CD4-positive, alpha-beta T cell treated with Interleukin-4 for 4 hours (primary cell): ENCODE measurements around the gene RALB.
"Not testable (repeated sequence)": the region's sequence is repeated elsewhere in the genome, so short reads cannot be mapped to it uniquely, and the experiment has no call there.

Experiments used
- DNase-seq: peaks from one replicate; pipeline ENCODE4 v3.0.0-alpha.2; 2020

The RALB gene

GRCh38 chr2:120298173-120298835 lies 45.7 kb downstream of the RALB start:
- no peak for DNase-seq

DNA sequence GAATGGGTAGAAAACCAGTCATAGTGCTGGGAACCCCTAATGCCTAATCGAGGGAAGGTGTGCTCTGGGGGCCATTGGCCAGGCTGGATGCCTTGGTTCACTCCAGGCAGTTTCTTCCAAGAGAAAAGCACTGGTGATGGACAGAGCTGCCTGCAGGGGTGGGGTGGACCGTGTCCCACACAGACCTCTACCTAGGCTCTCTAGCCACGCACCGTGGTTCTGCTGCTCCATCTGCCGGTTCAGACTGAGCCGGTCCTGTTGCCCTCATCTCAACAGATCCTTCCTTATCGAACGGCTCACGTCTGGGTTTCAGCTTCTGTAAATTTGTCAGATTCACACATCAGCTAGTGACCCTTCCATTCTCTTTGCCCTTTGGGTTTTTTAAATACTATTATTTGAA lies 46.4 kb downstream of the RALB start:
- DNase-seq: no peak

GRCh38 chr2:120299561-120299960 lies 46.9 kb downstream of the RALB start:
- no peak for DNase-seq

DNA sequence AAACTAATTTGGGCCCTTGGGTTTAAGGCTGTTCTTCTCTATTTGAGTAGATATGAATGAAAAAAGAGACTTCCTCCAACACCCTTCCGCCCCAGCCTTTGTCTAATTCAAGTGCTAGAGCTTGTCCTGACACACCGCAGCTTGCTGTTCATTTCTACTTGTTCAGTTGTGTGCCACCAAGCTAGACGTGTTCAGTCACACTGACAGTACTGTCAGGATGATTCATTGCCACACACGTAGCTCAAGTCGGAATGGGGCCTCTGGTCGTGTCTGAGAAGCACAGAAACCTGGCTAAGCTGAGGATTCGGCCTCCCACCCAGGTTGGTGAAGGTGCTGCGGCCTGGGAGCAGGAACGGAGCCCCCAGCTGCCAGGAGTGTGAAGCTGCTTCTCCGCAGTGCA lies 47.7 kb downstream of the RALB start:
- DNase-seq: no peak

- DNase-seq: no peak
These were observed 48.6 kb downstream of the RALB start for GRCh38 chr2:120301284-120301683.

GRCh38 chr2:120302301-120302700 lies 49.6 kb downstream of the RALB start:
- no peak for DNase-seq

DNA sequence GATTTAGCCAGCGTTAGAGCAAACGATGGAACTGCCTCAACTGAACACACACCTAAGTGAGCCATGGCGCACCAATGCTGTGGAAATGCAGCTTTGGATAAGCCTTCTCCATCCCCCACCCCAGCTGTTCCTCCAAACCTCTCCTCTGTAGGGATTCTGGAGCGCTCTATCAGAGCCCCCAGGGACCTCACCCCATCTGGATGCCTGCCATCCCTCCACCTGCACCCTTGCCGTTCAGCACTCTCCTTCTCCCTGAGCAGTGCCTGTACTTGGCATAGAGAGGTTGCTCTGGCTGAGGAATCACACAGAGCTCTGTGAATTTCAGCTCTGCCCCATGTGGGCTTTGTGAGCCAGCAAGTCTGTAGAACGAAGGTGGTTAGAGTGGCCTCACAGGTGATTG lies 50.5 kb downstream of the RALB start:
- no peak for DNase-seq

GRCh38 chr2:120305296-120305695 lies 52.6 kb downstream of the RALB start:
- no peak for DNase-seq

DNA sequence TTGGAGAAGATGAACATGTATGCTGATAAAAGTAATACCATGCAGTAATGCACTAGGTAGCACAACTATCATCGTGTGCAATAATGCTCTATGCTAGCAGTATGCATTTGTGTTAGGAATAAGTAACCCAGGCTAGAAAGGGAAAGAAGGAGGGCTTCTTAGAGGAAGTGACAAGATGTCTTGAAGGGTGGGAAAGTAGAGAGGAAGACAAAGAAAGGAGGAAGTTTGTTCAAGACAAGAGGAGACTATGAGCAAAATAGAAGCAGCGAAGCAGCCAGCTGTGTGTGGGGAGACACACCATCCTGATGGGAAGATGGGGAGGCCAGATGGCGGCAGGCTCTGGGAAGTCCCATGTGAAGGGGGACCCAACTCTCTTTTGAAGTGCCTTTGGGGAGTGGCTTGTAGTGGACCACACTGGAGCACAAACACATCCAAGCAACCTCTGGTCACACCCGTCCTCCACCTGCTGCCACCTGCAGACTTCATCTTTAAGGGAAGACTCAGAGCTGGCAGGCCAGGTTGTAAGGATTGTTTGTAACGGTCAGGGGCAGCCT lies 53.4 kb downstream of the RALB start:
- no peak for DNase-seq

DNA sequence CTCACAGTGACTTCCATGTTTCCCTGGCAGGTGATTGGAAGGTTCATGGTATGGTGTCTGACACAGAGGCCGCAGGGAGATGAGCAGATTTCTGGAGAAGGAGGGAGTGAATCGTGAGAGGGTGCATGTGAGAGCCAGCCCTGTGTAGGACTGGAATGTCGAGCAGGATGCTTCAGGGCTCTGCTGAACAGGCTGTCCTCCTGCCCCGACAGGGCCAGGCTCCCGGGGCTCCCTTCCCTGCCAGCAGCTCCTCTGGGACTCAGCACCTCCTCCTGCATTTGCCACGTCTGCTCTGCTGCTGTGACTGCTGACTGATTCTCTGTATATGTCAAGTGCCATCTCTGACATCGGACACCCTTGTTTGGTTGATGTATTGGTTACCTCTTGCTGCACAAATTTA lies 54.8 kb downstream of the RALB start:
- no peak for DNase-seq

DNA sequence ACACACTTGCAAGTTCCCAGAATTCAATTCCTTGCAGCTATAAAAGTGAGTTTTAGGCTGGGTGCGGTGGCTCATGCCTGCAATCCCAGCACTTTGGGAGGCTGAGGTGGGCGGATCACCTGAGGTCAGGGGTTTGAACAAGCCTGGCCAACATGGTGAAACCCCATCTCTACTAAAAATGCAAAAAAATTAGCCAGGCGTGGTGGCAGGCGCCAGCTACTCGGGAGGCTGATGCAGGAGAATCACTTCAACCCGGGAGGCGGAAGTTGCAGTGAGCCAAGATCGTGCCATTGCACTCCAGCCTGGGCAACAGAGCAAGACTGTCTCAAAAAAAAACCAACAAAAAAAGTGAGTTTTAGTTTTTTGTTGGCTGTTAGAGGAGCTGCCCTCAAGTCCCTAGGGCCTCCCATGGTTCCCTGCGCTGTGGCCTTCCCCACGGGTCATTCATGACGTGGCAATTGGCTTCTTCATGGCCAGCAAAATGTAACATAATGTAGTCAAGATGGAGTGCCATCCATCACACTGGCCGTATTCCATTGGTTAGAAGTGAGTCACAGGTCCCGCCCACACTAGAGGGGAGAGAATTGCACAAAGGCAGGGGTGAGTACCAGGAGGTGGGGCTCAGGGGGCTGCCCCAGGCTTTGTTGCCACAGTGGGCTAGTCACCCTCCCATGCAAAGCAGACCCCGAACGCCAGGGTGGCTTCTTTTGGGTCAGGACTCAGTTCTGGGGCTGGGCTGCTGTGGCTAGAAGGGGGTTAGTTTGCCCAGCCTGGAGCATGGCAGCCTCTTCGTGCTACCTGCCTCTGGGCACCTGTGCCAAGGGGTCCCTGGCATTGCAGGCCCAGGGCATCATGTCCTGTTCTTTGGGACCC lies 55.6 kb downstream of the RALB start:
- DNase-seq: no peak

- DNase-seq: no peak
These were observed 57.5 kb downstream of the RALB start for GRCh38 chr2:120310136-120310535.

DNA sequence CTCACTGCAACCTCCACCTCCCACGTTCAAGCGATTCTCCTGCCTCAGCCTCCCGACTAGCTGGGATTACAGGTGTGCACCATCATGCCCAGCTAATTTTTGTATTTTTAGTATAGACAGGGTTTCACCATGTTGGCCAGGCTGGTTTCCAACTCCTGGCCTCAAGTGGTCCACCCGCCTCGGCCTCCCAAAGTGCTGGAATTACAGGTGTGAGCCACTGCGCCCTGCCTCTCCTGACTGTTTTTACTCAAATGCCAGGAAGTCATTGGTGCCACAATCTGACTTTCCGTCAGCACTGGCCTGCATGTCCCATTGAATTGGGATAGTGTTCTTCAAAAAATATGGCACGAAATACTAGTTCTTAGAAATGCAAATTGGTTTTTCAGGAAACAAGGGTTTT lies 58.2 kb downstream of the RALB start:
- not testable (repeated sequence) for DNase-seq

- no peak for DNase-seq
These were observed 59.4 kb downstream of the RALB start for GRCh38 chr2:120312076-120312475.

DNA sequence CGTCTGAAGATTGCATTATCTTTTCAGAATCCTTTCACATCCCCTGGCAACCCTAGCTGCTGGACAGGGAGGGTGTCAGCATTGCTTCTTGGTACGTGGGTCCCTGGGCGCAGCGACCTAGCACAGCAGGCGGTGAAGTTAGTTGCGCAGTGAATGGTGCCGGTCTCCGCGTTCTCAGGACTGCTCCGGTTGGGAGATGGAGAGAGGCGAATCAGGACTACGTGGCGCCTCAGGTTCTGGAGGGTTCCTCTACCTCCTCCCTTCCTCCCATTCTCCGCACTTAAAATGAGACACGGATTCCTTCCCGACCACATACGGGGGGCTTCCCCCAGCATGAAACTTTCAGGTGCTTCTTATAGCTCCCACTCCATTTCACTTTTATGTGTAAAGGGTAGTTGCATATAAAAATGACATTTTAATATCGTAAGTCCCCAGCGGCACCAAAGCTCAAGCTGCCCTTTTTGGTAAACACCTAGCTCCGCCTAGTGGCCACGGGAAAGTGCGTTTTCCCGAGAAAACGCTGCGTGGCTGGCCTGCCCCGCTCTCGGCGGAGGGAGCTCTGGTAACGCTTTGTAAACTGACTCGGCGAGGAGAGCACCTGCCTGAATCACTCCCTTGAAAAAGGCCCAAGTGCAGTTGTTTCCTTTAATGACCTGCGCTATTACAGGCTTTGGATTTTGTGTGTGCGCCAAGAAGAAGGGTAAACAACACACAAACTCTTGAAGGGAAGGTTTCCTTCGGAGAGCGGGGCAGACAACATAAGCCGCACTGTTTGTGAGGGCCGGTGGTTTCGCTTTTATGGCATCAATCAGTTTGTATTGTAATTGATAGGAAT lies 60.4 kb downstream of the RALB start:
- DNase-seq: peak; percentile 75

DNA sequence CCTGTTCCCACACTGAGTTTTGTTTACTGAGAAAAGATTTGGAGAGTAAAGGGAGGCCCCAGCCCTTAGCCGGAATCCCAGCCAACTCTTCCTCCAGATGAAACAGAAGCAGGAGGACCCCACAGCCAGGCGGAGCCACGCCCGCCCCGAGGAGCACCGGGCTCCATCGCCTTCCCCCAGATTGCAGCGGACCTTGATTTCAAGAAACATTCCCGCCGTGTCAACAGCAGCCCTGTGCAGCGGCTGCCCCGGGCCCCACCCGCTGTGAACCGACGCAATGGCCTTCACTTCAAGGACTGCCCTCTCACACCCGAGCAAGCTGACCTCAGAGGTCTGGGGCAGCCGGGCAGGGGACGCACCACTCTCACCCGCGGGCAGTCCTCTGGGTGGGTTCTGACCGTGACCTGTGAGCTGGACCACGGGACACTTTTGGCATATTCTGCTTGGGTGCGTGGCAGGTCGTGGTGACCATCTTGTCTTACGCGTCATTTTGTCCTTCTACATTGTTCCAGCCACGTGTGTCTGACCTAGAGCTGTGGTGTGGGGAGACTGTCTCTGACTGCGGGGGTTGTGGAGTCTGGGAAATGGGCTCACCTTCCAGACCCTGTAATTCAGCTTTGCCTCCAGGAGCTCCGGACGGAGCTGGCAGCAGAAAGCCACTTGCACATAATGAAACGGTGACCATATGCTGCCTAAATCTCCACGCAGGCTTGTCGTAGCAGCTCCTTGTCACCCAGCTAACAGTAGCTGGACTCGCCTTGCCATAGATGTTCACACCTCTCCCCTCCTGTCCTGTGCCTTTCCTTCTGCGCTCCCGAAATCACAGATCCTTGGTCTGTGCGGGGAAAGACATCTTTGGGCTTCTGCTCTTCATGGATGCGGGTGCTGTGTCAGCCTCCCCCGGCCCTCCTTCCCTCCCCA lies 61.3 kb downstream of the RALB start:
- no peak for DNase-seq

- peak; percentile 0 for DNase-seq
These were observed 62.2 kb downstream of the RALB start for GRCh38 chr2:120314690-120315366.

GRCh38 chr2:120315367-120316033 lies 62.8 kb downstream of the RALB start:
- no peak for DNase-seq

GRCh38 chr2:120316071-120316470 lies 63.4 kb downstream of the RALB start:
- no peak for DNase-seq

GRCh38 chr2:120316528-120317179 lies 64.0 kb downstream of the RALB start:
- DNase-seq: no peak
